ENCODE data around the gene MARK2. TPM values are rescaled to one million over a fixed set of nuclear protein-coding genes. Genes with fewer than 3 reads are reported as not detected.
"Not testable (repeated sequence)": the region's sequence is repeated elsewhere in the genome, so short reads cannot be mapped to it uniquely, and the experiment has no call there.

Gene MARK2
- 14.5 and 20.4 TPM in 2 replicates for total RNA-seq (2014; rRNA removed; shearing (Covaris generic))

GRCh38 chr11:63838678-63839507 lies at the start of gene MARK2:
Gene MARK2, plus strand, starts transcription at chr11:63839110. Its CDS starts 397 bp downstream, at chr11:63839507.
- DNase-seq (ENCODE audit: low read depth), result peak; percentile 96

DNA sequence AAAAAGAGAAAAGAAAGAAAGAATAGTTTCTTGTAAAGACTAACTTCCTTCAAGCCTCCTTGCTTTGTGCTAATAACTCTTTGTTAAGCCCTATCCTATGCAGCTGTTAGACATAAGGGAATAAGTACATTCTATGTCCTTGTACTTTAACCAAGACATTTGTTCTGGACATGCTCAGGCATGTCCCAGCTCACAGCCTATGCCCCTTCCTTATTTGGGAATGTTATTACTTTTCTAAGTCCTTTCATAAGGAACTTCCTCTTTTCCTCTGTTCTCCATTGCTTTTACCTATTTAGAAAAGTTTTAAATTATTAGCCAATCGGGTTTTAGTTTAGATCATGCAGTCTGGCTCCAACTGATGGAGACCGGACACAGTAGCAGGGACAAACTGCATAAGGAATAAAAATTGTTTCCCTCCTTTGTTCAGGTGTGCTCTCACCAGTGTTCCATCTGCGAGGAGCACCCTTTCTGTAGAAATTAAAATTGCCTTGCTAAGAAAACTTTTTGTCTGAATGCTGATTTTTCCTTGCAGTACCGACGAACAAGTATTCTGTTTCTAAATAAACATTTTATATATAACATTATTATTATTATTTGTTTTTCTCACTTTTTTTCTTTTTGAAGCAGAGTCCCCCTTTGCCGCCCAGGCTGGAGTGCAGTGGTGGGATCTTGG lies 47.3 kb upstream of the MARK2 start:
- no peak for DNase-seq (ENCODE audit: low read depth)

DNA sequence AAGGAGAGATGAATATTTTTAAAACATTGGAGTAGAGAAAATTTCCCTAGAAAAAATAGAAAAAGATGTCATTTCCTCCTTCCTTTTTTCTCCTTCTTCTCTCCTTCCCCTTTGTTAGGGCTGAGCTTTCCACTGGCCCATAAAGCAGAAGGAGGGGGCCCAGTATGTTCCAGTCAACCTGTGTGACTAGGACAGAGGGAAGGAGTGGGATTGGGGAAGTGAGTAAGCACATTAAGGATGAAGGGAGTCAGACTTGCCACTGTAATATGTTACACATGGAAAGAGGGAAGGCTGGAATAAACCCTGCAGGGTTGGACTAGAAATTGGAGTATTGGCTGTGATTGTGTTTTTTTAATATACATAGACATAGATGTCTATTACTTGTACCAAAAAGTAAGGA lies 45.7 kb upstream of the MARK2 start:
- no peak for DNase-seq (ENCODE audit: low read depth)

DNA sequence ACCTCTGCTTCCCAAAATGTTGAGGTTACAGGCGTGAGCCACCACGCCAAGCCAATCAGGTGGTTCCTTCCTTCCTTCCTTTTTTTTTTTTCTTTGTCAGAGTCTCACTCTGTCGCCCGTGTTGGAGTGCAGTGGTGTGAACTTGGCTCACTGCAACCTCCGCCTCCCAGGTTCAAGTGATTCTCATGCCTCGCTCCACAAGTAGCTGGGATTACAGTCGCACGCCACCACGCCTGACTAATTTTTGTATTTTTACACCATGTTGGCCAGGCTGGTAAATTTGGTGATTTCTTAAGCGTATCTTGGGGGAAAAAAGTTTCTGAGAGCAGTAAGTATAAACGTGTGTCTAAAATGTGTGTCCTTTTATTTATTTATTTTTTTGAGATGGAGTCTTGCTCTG lies 43.8 kb upstream of the MARK2 start:
- DNase-seq (ENCODE audit: low read depth), result no peak

DNA sequence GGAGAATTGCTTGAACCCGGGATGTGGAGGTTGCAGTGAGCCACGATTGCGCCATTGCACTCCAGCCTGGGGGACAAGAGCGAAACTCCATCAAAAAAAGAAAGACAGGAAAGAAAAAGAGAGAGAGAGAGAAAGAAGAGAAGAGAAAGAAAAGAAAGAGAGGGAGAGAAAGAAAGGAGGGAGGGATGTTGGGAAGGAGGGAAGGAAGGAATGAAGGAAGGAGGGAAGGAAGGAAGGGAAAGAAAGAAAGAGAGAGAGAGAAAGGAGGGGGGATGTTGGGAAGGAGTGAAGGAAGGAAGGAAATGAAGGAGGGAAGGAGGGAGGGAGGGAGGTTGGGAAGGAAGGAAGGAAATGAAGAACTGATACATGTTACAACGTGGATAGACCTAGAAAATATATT lies 38.0 kb upstream of the MARK2 start:
- DNase-seq (ENCODE audit: low read depth), result no peak

GRCh38 chr11:63802637-63803414 lies 36.1 kb upstream of the MARK2 start:
- peak; percentile 75 for DNase-seq (ENCODE audit: low read depth)

DNA sequence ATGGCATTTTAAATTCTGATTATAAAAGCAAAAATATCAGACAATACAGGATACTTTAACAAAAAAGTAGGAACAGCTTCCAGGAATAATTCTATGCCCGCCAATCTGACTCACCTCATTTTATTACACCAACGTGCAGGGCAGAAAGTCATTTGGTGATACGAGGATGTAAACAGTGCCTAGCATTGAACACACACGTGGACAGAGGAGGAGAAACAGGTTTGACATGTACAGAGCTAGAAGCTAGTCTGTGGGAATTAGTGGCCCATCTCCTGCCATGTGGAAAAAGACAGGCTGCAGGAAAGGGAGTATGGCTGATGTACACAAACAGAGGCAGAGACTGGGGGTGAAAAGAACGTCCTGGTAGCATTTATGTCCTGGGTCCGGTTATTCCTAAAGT lies 34.7 kb upstream of the MARK2 start:
- DNase-seq (ENCODE audit: low read depth), result peak; percentile 69

- DNase-seq (ENCODE audit: low read depth), result no peak
Observed at GRCh38 chr11:63805844-63806415, 33.0 kb upstream of the MARK2 start.

- DNase-seq (ENCODE audit: low read depth), result not testable (repeated sequence)
Observed at GRCh38 chr11:63810383-63810782, 28.5 kb upstream of the MARK2 start.

DNA sequence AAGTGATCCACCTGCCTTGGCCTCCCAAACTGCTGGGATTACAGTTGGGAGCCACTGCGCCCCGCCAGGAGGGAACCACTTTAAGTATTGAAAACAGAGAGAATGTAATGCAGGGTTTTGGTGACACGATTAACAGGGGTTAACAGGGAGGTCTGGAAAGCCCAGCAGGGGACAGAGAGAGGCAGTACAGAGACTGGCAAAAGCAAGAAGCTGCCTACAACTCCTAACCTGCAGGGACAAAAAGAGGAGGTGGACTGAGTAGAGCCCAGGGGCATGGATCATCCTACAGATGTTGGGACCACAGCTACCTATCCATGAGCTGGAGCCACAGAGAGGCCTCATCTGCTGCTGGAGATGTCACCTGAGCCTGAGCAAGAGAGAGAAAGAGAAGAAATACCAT lies 27.4 kb upstream of the MARK2 start:
- no peak for DNase-seq (ENCODE audit: low read depth)

DNA sequence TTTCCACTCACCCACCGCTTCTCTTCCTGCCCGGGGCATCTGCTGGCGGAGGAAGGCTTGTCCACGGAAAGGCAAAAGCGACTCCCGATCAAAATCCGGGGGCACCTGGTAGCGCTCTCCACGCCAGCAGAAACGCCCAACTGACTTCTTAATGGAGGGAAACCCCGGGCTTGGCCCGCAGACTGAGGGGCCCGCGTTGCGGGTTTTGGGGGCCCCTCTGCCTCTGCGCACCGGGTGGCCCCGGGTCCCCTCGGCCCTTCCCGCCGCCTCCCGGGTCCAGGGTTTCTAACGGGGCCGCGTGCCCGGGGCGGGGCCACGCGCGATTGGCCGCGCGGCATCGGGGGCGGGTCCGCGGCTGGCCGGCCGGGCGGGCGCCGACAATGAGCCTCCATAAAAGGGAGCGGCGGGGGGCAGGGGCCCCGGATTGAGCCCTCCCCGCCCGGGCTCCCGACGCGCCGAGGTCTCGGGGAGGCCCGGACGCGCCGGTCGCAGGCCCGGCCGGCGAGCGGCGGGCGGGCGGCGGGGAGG lies 25.8 kb upstream of the MARK2 start, which contains the start of gene SPINDOC:
SPINDOC (plus strand) TSS at position 422 of the 528 bp plus-strand sequence. CDS start 231 bp downstream, outside the sequence.
- peak; percentile 73 for DNase-seq (ENCODE audit: low read depth)

DNA sequence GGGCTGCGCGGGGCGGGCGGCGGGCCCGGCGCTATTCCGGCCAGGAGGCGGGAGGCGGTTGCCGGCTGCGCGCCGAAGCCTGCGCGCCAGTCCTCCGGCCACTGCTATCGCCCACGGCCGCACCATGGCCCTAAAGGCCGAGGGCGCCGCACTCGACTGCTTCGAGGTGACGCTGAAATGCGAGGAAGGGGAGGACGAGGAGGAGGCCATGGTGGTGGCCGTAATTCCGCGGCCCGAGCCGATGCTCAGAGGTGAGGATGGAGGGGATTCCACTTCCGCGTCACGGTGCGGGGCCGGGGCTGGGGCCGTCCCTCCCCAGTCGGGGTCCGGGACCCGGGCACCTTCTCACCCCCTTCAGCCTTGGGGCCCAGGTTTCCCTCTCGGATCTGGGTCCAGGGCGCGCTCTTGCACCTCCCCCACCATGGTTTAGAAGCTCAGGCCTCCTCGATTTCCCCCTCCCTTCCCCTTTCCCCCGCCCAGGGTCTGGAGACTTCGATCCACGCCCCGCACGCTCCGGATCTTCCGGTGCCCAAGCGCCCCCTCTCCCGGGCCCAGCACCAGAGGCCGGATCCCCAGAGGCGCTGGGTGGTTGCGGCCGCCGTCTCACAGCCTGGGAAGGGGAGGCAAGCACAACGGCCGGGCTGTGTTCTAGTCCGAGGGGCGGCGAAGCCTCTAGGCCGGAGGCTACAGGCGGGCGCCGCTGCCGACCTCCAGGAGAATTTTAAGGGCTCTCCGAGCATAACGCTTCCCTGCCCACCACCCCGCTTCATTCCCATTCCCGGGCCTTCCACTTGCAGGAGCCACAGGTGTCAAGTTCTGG lies 25.1 kb upstream of the MARK2 start:
- peak; percentile 63 for DNase-seq (ENCODE audit: low read depth)

DNA sequence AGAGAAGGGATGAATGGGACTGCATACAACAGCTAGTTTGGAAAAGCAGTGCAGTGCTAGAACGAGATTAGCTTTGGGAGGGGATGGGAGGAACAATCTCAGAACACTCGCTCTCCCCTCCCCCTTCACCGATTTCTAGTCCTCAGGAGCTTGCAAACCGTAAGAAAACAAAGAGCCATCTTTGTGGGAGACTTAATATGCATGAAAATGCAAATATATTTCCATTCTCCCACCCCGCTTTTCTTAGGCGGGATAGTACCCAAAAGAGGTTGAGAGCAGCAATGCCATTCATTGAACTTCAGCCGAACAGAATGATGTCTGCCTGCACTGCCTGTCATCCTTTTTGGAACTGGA lies 24.6 kb upstream of the MARK2 start:
- DNase-seq (ENCODE audit: low read depth), result no peak

- no peak for DNase-seq (ENCODE audit: low read depth)
Observed at GRCh38 chr11:63816166-63816565, 22.7 kb upstream of the MARK2 start.

- DNase-seq (ENCODE audit: low read depth), result no peak
Observed at GRCh38 chr11:63816732-63817131, 22.2 kb upstream of the MARK2 start.

GRCh38 chr11:63817758-63818498 lies 21.0 kb upstream of the MARK2 start:
- DNase-seq (ENCODE audit: low read depth), result no peak

DNA sequence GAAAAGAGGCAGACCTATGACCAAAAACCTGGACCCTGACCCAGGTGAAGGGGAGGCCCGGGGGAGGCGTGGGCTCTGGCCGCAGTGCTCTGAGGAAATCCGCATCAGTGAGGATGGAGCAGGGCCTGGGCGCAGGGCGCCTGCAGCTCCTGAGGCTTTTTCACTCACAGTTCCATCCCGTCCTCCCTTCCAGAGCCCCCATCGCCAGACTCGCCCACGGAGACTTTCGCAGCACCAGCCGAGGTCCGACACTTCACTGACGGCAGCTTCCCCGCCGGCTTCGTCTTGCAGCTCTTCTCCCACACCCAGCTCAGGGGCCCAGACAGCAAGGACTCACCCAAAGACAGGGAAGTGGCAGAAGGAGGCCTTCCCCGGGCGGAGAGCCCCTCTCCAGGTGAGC lies 20.3 kb upstream of the MARK2 start:
- no peak for DNase-seq (ENCODE audit: low read depth)

DNA sequence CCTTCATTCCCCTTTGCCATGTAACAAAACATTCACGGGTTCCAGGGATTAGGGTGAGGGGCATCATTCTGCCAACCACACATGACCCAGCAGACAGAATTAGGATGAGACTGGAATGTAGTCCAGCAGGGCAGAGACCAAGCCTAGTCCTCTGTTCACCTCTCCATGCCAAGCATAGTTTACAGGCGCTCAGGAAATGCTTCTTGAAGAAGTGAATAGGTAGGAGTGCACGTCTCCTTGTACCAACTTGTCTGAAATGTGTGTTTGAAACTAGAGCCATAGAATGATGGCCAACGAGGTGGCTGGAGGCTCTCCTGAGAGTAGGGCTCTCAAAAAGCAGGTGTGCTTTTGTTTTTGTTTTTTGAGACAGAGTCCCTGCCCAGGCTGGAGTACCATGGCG lies 17.5 kb upstream of the MARK2 start:
- DNase-seq (ENCODE audit: low read depth), result no peak

GRCh38 chr11:63826471-63827190 lies 12.3 kb upstream of the MARK2 start:
- no peak for DNase-seq (ENCODE audit: low read depth)
